Breast epithelium (tissue), 4 donors: ENCODE measurements around the gene UBAC2. TPM values are rescaled to one million over a fixed set of nuclear protein-coding genes. Genes with fewer than 3 reads are reported as not detected.

Experiments
- DNase-seq, 2 donors: peaks; one replicate each; pipeline ENCODE4 v3.0.0-alpha.2; 2019; ENCODE audit warnings: low spot score in 2 of 2
- H3K27ac ChIP-seq, 2 donors: fragments of 200-600 bp; sonication (generic) in 1 of 2; one replicate each; pipeline ENCODE4 v1.5.1; 2016 to 2019; ENCODE audit warnings: mild to moderate bottlenecking in 1 of 2
- H3K27me3 ChIP-seq, 2 donors: fragments of 200-600 bp; sonication (generic) in 1 of 2; one replicate each; pipeline versions ENCODE4 v1.5.1 to v1.6.0; 2017 to 2019; ENCODE audit warnings: control low read depth in 1 of 2, mild to moderate bottlenecking in 1 of 2
- H3K36me3 ChIP-seq: fragments of 200-600 bp; one replicate; pipeline ENCODE4 v1.5.1; 2019
- H3K4me1 ChIP-seq, 2 donors: fragments of 200-600 bp; sonication (generic); one replicate each; pipeline ENCODE4 v1.5.1; 2016 to 2019; ENCODE audit warnings: control low read depth in 1 of 2
- H3K4me3 ChIP-seq, 3 donors: fragments of 200-600 bp; sonication (generic); 1 replicate in 2 of 3; 2 replicates in 1 of 3; pipeline ENCODE4 v1.5.1; 2016 to 2019; ENCODE audit warnings: mild to moderate bottlenecking in 3 of 3, moderate library complexity in 2 of 3
- H3K9me3 ChIP-seq, 2 donors: fragments of 200-600 bp; sonication (generic) in 1 of 2; one replicate each; pipeline ENCODE4 v1.5.1; 2016 to 2019; ENCODE audit warnings: control low read depth in 1 of 2
- CTCF ChIP-seq, 3 donors: fragments of 450-650 bp; IDR thresholded peaks; one replicate each; pipeline ENCODE4 v1.5.1; 2016 to 2017; ENCODE audit warnings: antibody characterized with exemption in 3 of 3, mild to moderate bottlenecking in 3 of 3, moderate library complexity in 3 of 3
- POLR2A ChIP-seq: fragments of 450-650 bp; IDR thresholded peaks from one replicate; pipeline ENCODE4 v1.6.1; 2016; ENCODE audit warnings: antibody characterized with exemption, mild to moderate bottlenecking, moderate library complexity
- POLR2AphosphoS5 ChIP-seq, 3 donors: sonication (generic); formaldehyde crosslinking; IDR thresholded peaks; one replicate each; pipeline ENCODE4 v1.6.1; 2017; ENCODE audit warnings: antibody characterized with exemption in 3 of 3
- intact Hi-C: fragments of 100-400 bp; cut with DNase I; formaldehyde crosslinking; loops from one replicate; pipeline ENCODE4 v1.15.1; 2023; ENCODE audit warnings: low total_unique reads
- total RNA-seq, 3 donors: library from RNA; depleted of rRNA; stranded (reverse); fragments of >200 nt; gene quantifications; one replicate each; pipeline ENCODE4 v1.1.0, GENCODE V29; 2016

UBAC2 gene
- total RNA-seq, 3 donors from 2014 or later = 64.6 to 72.8 (median 65.1) TPM

- no peak overlapping the region for H3K4me3 ChIP-seq
Measured at GRCh38 chr13:99376132-99376531, 175.5 kb downstream of the UBAC2 start.

GRCh38 chr13:99376924-99377323 lies 176.3 kb downstream of the UBAC2 start:
- no peaks in the 10 kb centered on the region for H3K4me1 ChIP-seq
- H3K4me3 ChIP-seq = no peak overlapping the region
- no peak for DNase-seq
- no peaks in the 10 kb centered on the region for H3K9me3 ChIP-seq
- no peaks in the 10 kb centered on the region for H3K36me3 ChIP-seq
- intact Hi-C loops = no loop called here
- H3K27ac ChIP-seq = no peak overlapping the region
- H3K27me3 ChIP-seq = no peaks in the 10 kb centered on the region
- TF ChIP-seq POLR2A = no peak

More at GRCh38 chr13:99376132-99376531, 175.5 kb downstream of the UBAC2 start:
- no peak for DNase-seq
- intact Hi-C loops = no loop called here
- H3K9me3 ChIP-seq = no peaks in the 10 kb centered on the region
- H3K4me1 ChIP-seq = no peaks in the 10 kb centered on the region
- H3K27me3 ChIP-seq = no peaks in the 10 kb centered on the region
- H3K27ac ChIP-seq = no peak overlapping the region
- TF ChIP-seq POLR2AphosphoS5 (IDR thresholded peaks at IDR 0.05) = no peak
- no peak for TF ChIP-seq CTCF (IDR thresholded peaks at IDR 0.05)
- TF ChIP-seq POLR2A = no peak
- no peaks in the 10 kb centered on the region for H3K36me3 ChIP-seq

DNA sequence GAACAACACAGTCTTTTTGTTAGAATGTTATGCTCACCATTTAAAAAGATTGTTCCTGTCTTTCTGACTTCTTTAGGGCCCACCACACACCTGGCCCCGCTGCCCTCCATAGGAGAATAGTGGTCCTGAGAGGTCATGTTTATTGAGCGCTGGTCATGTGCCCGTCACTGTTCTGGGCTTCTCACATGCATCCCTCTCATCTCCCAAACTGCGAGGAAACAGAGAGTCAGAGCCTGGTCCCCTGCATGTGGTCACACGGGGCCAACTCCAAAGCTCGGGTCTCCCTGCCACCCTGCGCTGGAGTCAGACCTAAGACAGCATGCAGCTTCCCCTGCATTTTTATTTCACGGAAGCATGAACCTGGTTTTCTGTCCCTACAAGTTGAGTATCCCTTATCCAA lies 177.0 kb downstream of the UBAC2 start:
- Histone ChIP-seq H3K9me3 (no peaks in the 10 kb centered on the region), H3K36me3 (no peaks in the 10 kb centered on the region), H3K27ac (no peak overlapping the region), H3K4me1 (no peaks in the 10 kb centered on the region), H3K4me3 (no peak overlapping the region), H3K27me3 (no peaks in the 10 kb centered on the region)
- intact Hi-C loops = no loop called here
- DNase-seq = no peak
- TF ChIP-seq CTCF (IDR thresholded peaks at IDR 0.05) (no peak), POLR2A (no peak), POLR2AphosphoS5 (IDR thresholded peaks at IDR 0.05) (no peak)

- TF ChIP-seq POLR2A (no peak), POLR2AphosphoS5 (IDR thresholded peaks at IDR 0.05) (no peak), CTCF (IDR thresholded peaks at IDR 0.05) (no peak)
- intact Hi-C loops = no loop called here
- no peak for DNase-seq
- H3K27me3 ChIP-seq = no peaks in the 10 kb centered on the region
- H3K9me3 ChIP-seq = no peaks in the 10 kb centered on the region
- H3K4me3 ChIP-seq = no peak overlapping the region
- H3K36me3 ChIP-seq = no peaks in the 10 kb centered on the region
- no peaks in the 10 kb centered on the region for H3K4me1 ChIP-seq
- H3K27ac ChIP-seq = no peak overlapping the region
Measured at GRCh38 chr13:99378985-99379733, 178.5 kb downstream of the UBAC2 start.

DNA sequence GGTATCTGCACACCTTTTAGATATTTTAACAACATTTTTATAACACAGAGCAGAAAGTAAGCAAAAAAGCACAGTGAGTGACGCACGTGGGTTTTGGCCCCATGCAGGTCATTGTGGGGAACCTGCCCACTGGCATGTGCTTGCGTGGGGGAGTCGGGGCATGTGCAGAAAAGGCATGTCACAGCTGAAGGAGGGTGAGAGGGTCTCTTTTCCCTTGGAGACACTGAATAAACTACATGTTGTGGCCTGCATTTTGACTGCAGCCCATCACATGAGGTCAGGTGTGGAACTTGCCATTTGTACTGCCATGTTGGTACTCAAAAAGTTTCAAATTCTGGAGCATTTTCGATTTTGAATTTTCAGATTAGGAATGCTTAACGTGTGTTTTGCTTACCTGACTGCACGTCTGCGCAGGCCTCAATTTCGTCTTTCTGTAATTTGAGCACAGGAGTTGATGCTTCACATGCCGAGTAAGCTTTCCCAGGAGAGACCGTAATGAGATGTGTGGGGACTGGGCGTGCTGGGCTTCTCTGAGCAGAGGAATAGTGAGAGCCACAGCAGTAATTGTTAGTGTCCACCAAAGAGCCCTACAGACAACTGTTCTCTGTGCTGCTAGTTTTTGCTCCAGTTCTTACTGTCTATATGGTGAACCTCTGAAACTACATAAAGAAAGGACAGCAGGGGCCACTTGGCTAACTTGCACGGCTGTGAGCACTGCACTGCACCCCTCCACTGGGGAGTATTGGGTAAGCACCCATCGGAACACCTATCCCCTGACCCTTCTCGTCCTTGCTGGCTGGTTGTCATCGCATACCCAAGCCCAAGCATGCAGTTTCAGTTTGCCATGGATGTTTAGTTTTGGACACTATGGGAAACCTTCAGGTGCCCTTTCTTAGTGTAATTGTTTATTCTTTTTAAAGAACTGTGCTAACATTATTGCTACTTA lies 179.5 kb downstream of the UBAC2 start:
- H3K36me3 ChIP-seq = no peaks in the 10 kb centered on the region
- intact Hi-C loops = no loop called here
- H3K4me3 ChIP-seq = no peak overlapping the region
- no peak overlapping the region for H3K27ac ChIP-seq
- H3K9me3 ChIP-seq = no peaks in the 10 kb centered on the region
- H3K4me1 ChIP-seq = no peaks in the 10 kb centered on the region
- no peak for DNase-seq
- TF ChIP-seq POLR2A (no peak), CTCF (IDR thresholded peaks at IDR 0.05) (no peak), POLR2AphosphoS5 (IDR thresholded peaks at IDR 0.05) (no peak)
- H3K27me3 ChIP-seq = no peaks in the 10 kb centered on the region
